Measurements from ENCODE around the gene SEMA3F.

DNA sequence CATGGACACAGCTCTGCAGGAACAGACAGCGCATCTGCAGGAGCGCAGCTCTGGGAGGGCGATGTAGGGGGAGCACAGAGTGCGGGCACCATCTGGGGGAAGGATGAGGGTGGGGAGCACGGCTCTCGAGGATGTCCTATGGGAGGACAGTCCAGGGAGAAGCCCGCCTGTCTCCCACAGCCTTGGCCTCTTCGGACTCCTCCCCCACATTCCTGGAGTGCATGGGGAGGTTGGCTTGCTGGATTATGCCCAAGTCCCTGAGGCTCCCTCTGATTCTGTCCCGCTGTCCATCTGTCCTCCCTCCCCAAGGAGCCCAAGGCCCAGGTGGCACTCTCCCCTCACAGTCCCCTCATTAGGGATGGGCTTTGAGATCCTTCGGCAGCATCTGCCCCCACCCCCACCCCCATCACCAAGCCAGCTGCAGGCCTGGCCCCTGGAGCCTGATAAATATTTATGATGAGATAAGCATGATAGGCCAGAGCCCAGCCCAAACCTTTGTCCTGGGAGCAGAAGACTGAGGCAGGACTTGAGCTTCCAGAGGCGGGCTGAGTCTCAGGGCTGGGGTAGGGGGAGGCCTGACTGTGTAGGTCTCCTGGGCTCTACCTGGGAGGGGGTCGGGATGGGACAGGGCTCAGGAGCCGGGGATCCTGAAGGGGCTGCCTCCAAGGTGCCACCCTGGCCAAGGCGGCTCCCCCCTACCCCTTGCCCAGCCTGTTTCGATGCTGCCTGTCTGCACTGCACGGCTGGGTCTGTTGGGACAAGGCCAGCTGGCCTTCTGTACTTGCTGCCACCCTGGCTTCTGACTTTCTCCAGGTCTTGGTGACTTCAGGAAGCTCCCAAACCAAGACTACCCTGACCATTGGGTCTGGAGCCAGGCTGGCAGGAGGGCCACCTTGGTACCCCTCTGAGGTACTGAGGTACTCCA lies 28.6 kb upstream of the SEMA3F start:
- TF ChIP-seq CTCF (conservative IDR thresholded peaks at IDR 0.05; ENCODE audit: low read depth, low read length) (no peak), EZH2 (IDR thresholded peaks at IDR 0.05; ENCODE audit: borderline replicate concordance, low read depth, low read length, poor library complexity, severe bottlenecking) (no peak)

Data from A673 (cell line).